SU-DHL-6 (cell line): Measurements from ENCODE around the gene NTSR1.

ENCODE experiments used
- EZH2phosphoT487 ChIP-seq: fragments of 200-600 bp; sonication (generic), shearing (Covaris generic); conservative IDR thresholded peaks from 2 replicates; pipeline ENCODE4 v1.6.1; 2018; ENCODE audit warnings: mild to moderate bottlenecking, antibody characterized with exemption, low read length, moderate library complexity, mixed read lengths
- TF ChIP-seq, protein P1 (sequence below): fragments of 200-600 bp; sonication (generic); IDR thresholded peaks from one replicate; pipeline ENCODE4 v1.5.1; 2017; ENCODE audit warnings: antibody characterized with exemption, mild to moderate bottlenecking, low read length, moderate library complexity; ENCODE audit not compliant: insufficient read depth, poor library complexity, severe bottlenecking

- TF ChIP-seq, protein P1, sequence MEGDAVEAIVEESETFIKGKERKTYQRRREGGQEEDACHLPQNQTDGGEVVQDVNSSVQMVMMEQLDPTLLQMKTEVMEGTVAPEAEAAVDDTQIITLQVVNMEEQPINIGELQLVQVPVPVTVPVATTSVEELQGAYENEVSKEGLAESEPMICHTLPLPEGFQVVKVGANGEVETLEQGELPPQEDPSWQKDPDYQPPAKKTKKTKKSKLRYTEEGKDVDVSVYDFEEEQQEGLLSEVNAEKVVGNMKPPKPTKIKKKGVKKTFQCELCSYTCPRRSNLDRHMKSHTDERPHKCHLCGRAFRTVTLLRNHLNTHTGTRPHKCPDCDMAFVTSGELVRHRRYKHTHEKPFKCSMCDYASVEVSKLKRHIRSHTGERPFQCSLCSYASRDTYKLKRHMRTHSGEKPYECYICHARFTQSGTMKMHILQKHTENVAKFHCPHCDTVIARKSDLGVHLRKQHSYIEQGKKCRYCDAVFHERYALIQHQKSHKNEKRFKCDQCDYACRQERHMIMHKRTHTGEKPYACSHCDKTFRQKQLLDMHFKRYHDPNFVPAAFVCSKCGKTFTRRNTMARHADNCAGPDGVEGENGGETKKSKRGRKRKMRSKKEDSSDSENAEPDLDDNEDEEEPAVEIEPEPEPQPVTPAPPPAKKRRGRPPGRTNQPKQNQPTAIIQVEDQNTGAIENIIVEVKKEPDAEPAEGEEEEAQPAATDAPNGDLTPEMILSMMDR: no peak
- TF ChIP-seq EZH2phosphoT487: no peak
These were observed 11.6 kb upstream of the NTSR1 start for GRCh38 chr20:62696989-62697388.
